Cerebellar cortex (tissue), 1 donor: Measurements from ENCODE around the gene NOTCH4.
"Not testable (repeated sequence)": the region's sequence is repeated elsewhere in the genome, so short reads cannot be mapped to it uniquely, and the experiment has no call there.

Experiments
- DNase-seq: peaks from one replicate; pipeline ENCODE4 v3.0.0-alpha.2; 2015; ENCODE audit warnings: low spot score

Gene NOTCH4

GRCh38 chr6:32194388-32194787 is 29.5 kb downstream of the NOTCH4 start:
- no peak for DNase-seq

DNA sequence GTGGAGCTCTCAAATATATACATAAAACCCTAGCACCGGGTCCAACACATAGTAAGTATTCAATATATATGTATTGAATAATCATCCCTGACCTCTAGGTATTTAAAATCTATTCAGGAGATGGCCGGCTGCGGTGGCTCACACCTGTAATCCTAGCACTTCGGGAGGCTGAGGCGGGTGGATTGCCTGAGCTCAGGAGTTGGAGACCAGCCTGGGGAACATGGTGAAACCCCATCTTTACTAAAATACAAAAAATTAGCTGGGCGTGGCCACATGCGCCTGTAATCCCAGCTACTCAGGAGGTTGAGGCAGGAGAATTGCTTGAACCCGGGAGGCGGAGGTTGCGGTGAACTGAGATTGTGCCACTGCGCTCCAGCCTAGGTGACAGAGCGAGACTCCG is 30.8 kb downstream of the NOTCH4 start:
- not testable (repeated sequence) for DNase-seq

GRCh38 chr6:32192608-32193039 is 31.2 kb downstream of the NOTCH4 start, which contains the start of gene GPSM3:
GPSM3 (minus strand) TSS chr6:32192643; CDS start chr6:32192513, 130 bp downstream.
- DNase-seq = no peak

GRCh38 chr6:32191696-32192607 is 31.9 kb downstream of the NOTCH4 start:
- DNase-seq = no peak

DNA sequence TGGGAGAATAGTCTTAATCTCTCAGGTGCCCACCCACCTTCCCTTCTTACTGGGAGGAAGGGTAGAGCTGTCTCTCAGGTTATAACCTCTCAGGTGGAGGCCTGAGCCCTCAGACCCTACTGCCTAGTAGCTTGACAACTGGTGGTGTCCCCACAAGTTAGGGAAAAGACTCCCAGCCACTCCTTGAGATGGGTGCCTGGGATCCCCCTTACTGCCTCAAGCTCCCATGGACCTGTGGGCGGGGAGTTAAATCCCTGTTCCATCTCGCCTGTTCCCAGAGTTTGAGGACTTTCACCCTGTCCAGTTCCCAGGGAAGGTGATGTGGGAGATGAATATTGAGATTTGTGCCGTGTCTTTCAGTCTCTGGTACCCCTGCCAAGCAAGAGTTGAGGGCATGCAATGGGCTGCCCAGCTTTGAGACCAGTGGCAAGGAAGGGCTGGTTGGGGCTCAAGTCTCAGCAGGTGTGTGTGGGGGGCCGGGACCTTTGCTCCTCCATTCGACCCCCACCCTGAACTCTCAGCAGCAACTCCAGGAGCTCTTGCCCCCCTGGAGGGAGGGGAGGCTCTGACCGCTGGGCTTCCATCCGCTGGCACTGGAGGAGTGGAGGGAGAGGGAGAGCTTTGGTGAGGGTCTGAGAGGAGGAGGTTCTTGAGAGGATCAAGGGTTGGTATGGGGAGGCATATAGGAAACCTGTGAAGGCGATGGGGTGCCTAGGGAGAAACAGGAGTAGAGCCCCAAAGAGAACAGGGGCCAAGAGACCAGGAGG is 32.8 kb downstream of the NOTCH4 start:
- no peak for DNase-seq

- DNase-seq = peak; percentile 96
Observed at GRCh38 chr6:32190054-32190851, 33.6 kb downstream of the NOTCH4 start, which contains the start of gene PBX2. PBX2 (minus strand) TSS chr6:32190202; CDS start chr6:32189915, 287 bp downstream.

DNA sequence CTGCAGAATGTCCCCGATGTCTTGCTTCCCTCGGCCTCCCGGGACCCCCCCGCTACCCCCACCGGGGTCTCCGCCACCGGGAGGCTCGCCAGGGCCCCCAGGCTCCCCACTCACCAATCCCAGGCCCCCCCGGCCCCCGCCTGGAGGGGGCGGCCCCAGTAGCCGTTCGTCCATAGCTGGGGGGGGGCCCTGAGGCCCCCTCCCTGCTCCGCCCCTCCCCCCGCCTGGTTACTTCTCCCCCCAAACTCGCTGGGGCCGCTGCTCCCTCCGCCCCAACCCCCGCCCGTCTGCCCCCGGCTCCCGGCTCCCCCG is 34.2 kb downstream of the NOTCH4 start:
- no peak for DNase-seq

GRCh38 chr6:32189069-32189741 is 34.7 kb downstream of the NOTCH4 start:
- no peak for DNase-seq

DNA sequence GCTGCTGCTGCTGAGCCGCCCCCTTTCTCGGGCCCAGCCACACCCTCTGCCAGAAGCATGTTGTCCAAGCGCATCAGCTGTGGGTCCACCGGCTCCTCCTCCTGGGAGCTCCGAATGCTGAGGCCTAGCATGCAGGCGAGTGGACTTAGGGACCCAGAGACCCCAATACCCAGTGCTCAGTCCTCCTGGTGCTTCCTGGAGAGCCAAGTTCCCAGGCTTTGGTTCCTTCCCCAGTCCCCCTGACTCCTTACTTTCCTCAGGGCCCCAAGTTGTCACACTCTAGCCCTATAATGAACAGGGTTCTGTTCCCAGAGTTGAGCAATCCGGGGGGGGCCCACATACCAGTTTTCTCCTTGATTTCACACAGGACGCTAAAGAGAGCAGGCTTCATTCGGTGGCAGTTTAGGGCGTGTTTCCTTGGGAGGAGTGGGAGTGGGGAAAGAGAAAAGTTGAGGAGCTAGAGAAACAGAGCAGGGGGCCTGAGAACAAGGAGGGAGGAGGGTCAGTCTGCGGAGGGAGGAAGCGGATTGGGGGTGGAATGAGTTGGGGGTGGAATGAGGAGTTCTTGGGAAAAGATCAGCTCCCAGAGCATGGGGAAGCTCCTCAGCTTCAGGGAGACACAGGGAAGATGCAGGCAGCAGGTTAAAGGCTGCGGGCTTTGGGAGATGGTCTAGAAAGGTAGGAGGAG is 35.3 kb downstream of the NOTCH4 start:
- no peak for DNase-seq

GRCh38 chr6:32187725-32188380 is 36.0 kb downstream of the NOTCH4 start:
- DNase-seq = not testable (repeated sequence)

DNA sequence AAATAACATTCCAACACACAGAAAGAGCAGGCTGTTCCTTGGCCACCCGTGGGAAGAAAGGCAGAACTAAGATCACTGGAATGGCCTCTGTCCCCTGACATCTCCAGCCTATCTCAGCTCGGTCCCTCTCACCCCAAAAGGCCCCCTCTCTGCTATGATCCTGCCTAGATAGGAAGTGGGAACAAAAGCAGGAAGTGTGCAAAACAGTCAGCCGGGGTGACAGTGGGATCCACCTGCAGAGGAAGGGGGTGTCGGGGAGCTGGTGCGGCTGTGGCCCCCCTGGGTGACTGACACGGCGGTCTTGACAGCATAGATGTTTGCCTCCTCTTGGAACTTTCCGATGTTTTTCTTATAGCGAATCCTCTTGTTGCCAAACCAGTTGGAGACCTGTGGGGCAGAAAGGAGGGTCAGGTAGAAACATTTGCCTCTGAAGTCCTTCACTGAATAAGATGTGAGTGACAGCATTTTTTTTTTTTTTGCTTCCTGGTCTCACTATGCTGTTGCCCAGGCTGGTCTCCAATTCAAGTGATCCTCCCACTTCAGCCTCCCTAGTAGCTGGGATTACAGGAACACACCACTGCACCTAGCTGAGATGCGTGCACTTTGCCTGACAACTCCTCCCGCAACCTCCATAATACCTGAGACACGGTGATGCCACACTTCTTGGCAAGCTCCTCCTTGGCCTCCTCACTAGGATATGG is 36.7 kb downstream of the NOTCH4 start:
- no peak for DNase-seq

- DNase-seq = not testable (repeated sequence)
Observed at GRCh38 chr6:32186151-32186840, 37.6 kb downstream of the NOTCH4 start.

DNA sequence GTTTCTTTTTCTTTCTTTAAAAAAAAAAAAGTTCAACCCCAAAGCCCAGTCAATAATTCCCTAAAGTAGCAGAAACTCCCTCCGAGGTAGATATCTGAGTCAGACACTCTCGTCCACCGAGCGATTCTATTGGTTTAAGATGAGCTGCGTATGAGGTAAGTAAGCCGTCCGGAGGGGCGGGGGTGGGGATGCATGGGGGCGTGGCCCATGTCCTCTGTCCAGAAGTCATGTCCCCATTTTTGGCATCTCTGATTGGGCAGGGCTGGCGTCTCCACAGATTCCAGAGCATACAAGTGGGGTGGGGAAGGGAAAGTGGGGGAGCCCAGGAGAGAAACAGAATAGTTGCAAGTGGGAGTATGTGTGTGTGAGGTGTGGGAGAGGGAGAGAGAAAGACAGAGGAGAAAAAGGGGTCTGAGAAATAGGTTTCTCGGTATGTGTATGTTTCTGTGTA is 38.2 kb downstream of the NOTCH4 start:
- DNase-seq = peak; percentile 77

DNA sequence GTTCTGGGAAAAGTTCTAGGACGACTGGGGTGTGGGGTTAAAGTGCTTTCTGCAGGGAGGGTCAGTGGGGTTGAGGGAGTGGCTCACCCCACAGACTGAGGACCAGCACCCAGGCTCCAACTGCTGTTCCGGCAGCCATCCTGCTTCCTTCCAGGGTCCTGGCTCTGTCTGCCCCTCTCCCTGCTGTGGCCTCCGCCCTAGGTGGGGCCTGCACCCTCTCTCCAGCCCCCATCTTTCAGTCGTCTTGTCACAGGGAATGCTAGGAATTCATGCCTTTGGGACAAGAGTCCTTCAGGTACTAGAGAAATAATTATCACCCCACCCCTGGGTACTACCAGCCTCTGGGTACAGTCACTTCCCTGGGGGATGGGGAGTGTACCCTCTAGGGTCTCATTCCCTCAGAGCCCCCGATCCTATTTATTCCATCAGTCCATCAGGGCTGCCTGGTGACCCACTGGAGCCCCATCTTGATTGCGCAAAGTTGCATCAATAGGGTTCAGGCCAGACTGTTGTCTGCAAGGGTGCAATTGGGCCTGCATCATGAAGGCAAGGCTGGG is 39.7 kb downstream of the NOTCH4 start, which contains the start of gene AGER:
Gene AGER, minus strand, starts transcription at position 170 of the 557 bp plus-strand sequence. Its CDS starts 31 bp downstream, at position 139.
- DNase-seq = no peak

GRCh38 chr6:32183483-32184083 is 40.3 kb downstream of the NOTCH4 start:
- DNase-seq = no peak

DNA sequence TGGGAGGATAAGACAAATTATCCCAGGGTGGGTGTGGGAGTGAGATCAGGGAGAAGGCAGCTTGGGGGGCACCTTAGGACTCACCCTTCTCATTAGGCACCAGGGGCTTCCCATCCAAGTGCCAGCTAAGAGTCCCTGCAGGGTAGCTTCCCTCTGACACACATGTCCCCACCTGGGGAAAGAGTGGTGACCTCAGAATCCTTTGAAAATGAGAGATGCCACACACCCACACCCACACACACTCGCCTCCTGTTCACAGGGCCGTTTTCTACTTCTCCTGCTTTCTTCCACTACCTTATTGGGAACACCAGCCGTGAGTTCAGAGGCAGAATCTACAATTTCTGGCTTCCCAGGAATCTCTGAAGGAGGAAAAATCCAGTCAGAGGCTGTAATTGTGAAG is 40.8 kb downstream of the NOTCH4 start:
- DNase-seq = no peak

DNA sequence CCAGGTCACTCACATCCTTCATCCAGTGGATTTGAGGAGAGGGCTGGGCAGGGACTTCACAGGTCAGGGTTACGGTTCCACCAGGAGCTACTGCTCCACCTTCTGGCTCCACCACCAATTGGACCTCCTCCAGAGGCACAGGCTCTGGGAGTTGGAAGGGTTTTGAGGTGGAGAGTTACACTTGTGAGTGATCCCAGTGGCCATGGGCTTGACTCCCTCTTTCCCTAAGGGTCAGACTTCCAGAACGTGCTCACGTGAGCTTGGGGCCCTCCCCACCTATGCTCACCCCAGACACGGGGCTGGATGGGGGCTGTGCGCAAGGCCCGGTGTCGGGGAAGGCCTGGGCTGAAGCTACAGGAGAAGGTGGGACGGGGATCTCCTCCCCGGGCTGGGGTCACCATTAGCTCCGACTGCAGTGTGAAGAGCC is 41.3 kb downstream of the NOTCH4 start:
- no peak for DNase-seq

DNA sequence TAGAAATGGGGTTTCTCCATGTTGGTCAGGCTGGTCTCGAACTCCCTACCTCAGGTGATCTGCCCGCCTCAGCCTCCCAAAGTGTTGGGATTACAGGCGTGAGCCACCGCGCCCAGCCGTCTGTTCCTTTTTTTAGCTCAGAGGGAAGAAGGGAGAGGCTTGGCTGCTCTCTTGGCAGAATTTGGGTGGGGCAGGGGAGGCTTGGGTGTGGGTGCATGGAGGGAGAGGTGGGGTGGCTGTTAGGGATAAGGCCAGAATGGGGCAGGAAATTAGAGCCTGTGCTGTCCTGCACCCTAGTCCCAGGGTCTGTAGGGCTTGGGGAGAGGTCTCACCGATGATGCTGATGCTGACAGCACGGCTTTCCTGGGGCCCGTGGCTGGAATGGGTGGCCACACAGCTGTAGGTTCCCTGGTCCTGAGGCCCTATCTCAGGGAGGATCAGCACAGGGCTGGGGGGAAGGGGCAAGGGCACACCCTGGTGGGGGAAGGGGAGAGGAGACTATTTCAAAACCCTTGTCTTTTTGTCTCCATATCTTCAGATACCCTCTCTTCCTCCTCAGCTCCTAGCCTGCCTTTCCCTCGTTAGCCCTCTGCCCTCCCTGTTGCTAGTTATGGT is 41.8 kb downstream of the NOTCH4 start:
- no peak for DNase-seq
